ENCODE measurements around the gene APBB2.
"Not testable (repeated sequence)": the region's sequence is repeated elsewhere in the genome, so short reads cannot be mapped to it uniquely, and the experiment has no call there.

The APBB2 gene

GRCh38 chr4:40934676-40935075 is 279.7 kb downstream of the APBB2 start:
- DNase-seq (ENCODE audit: low spot score) = no peak

GRCh38 chr4:40933272-40934053 is 280.9 kb downstream of the APBB2 start:
- no peak for DNase-seq (ENCODE audit: low spot score)

- DNase-seq (ENCODE audit: low spot score) = no peak
Observed at GRCh38 chr4:40931841-40932240, 282.5 kb downstream of the APBB2 start.

- no peak for DNase-seq (ENCODE audit: low spot score)
Observed at GRCh38 chr4:40931238-40931637, 283.1 kb downstream of the APBB2 start.

GRCh38 chr4:40927074-40927473 is 287.3 kb downstream of the APBB2 start:
- no peak for DNase-seq (ENCODE audit: low spot score)

- no peak for DNase-seq (ENCODE audit: low spot score)
Observed at GRCh38 chr4:40924793-40925117, 289.6 kb downstream of the APBB2 start.

- peak; percentile 73 for DNase-seq (ENCODE audit: low spot score)
Observed at GRCh38 chr4:40924096-40924792, 290.1 kb downstream of the APBB2 start.

GRCh38 chr4:40923316-40924095 is 290.8 kb downstream of the APBB2 start:
- no peak for DNase-seq (ENCODE audit: low spot score)

- not testable (repeated sequence) for DNase-seq (ENCODE audit: low spot score)
Observed at GRCh38 chr4:40919976-40920375, 294.4 kb downstream of the APBB2 start.

- DNase-seq (ENCODE audit: low spot score) = no peak
Observed at GRCh38 chr4:40918330-40918729, 296.0 kb downstream of the APBB2 start.

GRCh38 chr4:40916880-40917279 is 297.5 kb downstream of the APBB2 start:
- peak; percentile 74 for DNase-seq (ENCODE audit: low spot score)

- no peak for DNase-seq (ENCODE audit: low spot score)
Observed at GRCh38 chr4:40916218-40916555, 298.2 kb downstream of the APBB2 start.

GRCh38 chr4:40915318-40916217 is 298.8 kb downstream of the APBB2 start:
- no peak for DNase-seq (ENCODE audit: low spot score)

- DNase-seq (ENCODE audit: low spot score) = no peak
Observed at GRCh38 chr4:40912460-40913184, 301.7 kb downstream of the APBB2 start.

GRCh38 chr4:40910706-40911105 is 303.6 kb downstream of the APBB2 start:
- no peak for DNase-seq (ENCODE audit: low spot score)

GRCh38 chr4:40909363-40909876 is 304.9 kb downstream of the APBB2 start:
- peak; percentile 57 for DNase-seq (ENCODE audit: low spot score)

GRCh38 chr4:40908702-40909362 is 305.5 kb downstream of the APBB2 start:
- DNase-seq (ENCODE audit: low spot score) = peak; percentile 92

GRCh38 chr4:40908297-40908696 is 306.0 kb downstream of the APBB2 start:
- DNase-seq (ENCODE audit: low spot score) = no peak

- DNase-seq (ENCODE audit: low spot score) = no peak
Observed at GRCh38 chr4:40905414-40905813, 308.9 kb downstream of the APBB2 start.

- not testable (repeated sequence) for DNase-seq (ENCODE audit: low spot score)
Observed at GRCh38 chr4:40900531-40900930, 313.8 kb downstream of the APBB2 start.

All from NAMALWA (cell line).